ENCODE results near the gene NCR2.

- TF ChIP-seq CTCF (conservative IDR thresholded peaks at IDR 0.05) (no peak), EZH2 (IDR thresholded peaks at IDR 0.05; ENCODE audit: low read depth) (no peak)
Measured at GRCh38 chr6:41294214-41294872, 41.1 kb upstream of the NCR2 start.

All from PC-9 (cell line).